ENCODE measurements around the gene ARHGEF5.
"Not testable (repeated sequence)": the region's sequence is repeated elsewhere in the genome, so short reads cannot be mapped to it uniquely, and the experiment has no call there.

ARHGEF5 gene

GRCh38 chr7:144369221-144369620 is 14.0 kb downstream of the ARHGEF5 start:
- H3K36me3 ChIP-seq (replicated peaks; ENCODE audit: low read depth, low read length); H3K4me3 ChIP-seq (ENCODE audit: low read length); H3K4me1 ChIP-seq (ENCODE audit: low read length); H3K9ac ChIP-seq (ENCODE audit: low read length); H3K27me3 ChIP-seq (ENCODE audit: low read depth, low read length); H3K9me3 ChIP-seq (ENCODE audit: insufficient read depth, low read length); H3K4me2 ChIP-seq (ENCODE audit: low read length); H3K27ac ChIP-seq (ENCODE audit: low read length); H3K79me2 ChIP-seq (ENCODE audit: low read length); H2AFZ ChIP-seq (ENCODE audit: low read depth, low read length); H4K20me1 ChIP-seq (ENCODE audit: insufficient read depth, low read length): not testable (repeated sequence)

GRCh38 chr7:144378651-144379050 is 23.4 kb downstream of the ARHGEF5 start:
- Histone ChIP-seq H3K4me1 (ENCODE audit: low read length) (no peaks in the 10 kb centered on the region), H3K27me3 (ENCODE audit: low read depth, low read length) (peaks cover 20% of the 10 kb centered on the region), H3K4me3 (ENCODE audit: low read length) (no peak overlapping the region), H3K79me2 (ENCODE audit: low read length) (no peaks in the 10 kb centered on the region), H4K20me1 (ENCODE audit: insufficient read depth, low read length) (no peaks in the 10 kb centered on the region), H3K9ac (ENCODE audit: low read length) (no peak overlapping the region), H3K36me3 (replicated peaks; ENCODE audit: low read depth, low read length) (no peaks in the 10 kb centered on the region), H3K27ac (ENCODE audit: low read length) (no peak overlapping the region), H3K4me2 (ENCODE audit: low read length) (no peak overlapping the region), H2AFZ (ENCODE audit: low read depth, low read length) (no peak overlapping the region), H3K9me3 (ENCODE audit: insufficient read depth, low read length) (no peaks in the 10 kb centered on the region)
- TF ChIP-seq EZH2phosphoT487 (IDR thresholded peaks at IDR 0.05; ENCODE audit: low read depth) (no peak), CTCF (IDR thresholded peaks at IDR 0.05; ENCODE audit: low read depth, low read length) (no peak)

- H2AFZ ChIP-seq (ENCODE audit: low read depth, low read length), result no peak overlapping the region
- H3K9me3 ChIP-seq (ENCODE audit: insufficient read depth, low read length), result no peaks in the 10 kb centered on the region
- H3K36me3 ChIP-seq (replicated peaks; ENCODE audit: low read depth, low read length), result no peaks in the 10 kb centered on the region
- H3K4me2 ChIP-seq (ENCODE audit: low read length), result no peak overlapping the region
- no peak overlapping the region for H3K4me3 ChIP-seq (ENCODE audit: low read length)
- H3K27ac ChIP-seq (ENCODE audit: low read length), result no peak overlapping the region
- no peaks in the 10 kb centered on the region for H3K79me2 ChIP-seq (ENCODE audit: low read length)
- H3K27me3 ChIP-seq (ENCODE audit: low read depth, low read length), result peaks cover 30% of the 10 kb centered on the region
- no peak overlapping the region for H3K9ac ChIP-seq (ENCODE audit: low read length)
- no peaks in the 10 kb centered on the region for H4K20me1 ChIP-seq (ENCODE audit: insufficient read depth, low read length)
- TF ChIP-seq CTCF (IDR thresholded peaks at IDR 0.05; ENCODE audit: low read depth, low read length) (no peak), EZH2phosphoT487 (IDR thresholded peaks at IDR 0.05; ENCODE audit: low read depth) (no peak)
- no peaks in the 10 kb centered on the region for H3K4me1 ChIP-seq (ENCODE audit: low read length)
Observed at GRCh38 chr7:144379776-144380384, 24.7 kb downstream of the ARHGEF5 start.

GRCh38 chr7:144384071-144384470 is 28.9 kb downstream of the ARHGEF5 start:
- no peaks in the 10 kb centered on the region for H3K79me2 ChIP-seq (ENCODE audit: low read length)
- H3K4me1 ChIP-seq (ENCODE audit: low read length), result no peaks in the 10 kb centered on the region
- H3K9ac ChIP-seq (ENCODE audit: low read length), result no peak overlapping the region
- H3K36me3 ChIP-seq (replicated peaks; ENCODE audit: low read depth, low read length), result no peaks in the 10 kb centered on the region
- H3K4me3 ChIP-seq (ENCODE audit: low read length), result no peak overlapping the region
- H3K9me3 ChIP-seq (ENCODE audit: insufficient read depth, low read length), result no peaks in the 10 kb centered on the region
- TF ChIP-seq EZH2phosphoT487 (IDR thresholded peaks at IDR 0.05; ENCODE audit: low read depth), result no peak
- TF ChIP-seq CTCF (IDR thresholded peaks at IDR 0.05; ENCODE audit: low read depth, low read length), result no peak
- H3K27me3 ChIP-seq (ENCODE audit: low read depth, low read length), result peaks cover 50% of the 10 kb centered on the region
- no peak overlapping the region for H3K27ac ChIP-seq (ENCODE audit: low read length)
- H2AFZ ChIP-seq (ENCODE audit: low read depth, low read length), result no peak overlapping the region
- H4K20me1 ChIP-seq (ENCODE audit: insufficient read depth, low read length), result peaks cover 3% of the 10 kb centered on the region; the same call in 1 of the 2 replicates
- H3K4me2 ChIP-seq (ENCODE audit: low read length), result no peak overlapping the region
